HEK293T (cell line): ENCODE measurements around the gene EML3.
A peak's percentile ranks its signal among the peaks of the same experiment; 100 is the strongest.
"Not testable (repeated sequence)": the region's sequence is repeated elsewhere in the genome, so short reads cannot be mapped to it uniquely, and the experiment has no call there.

Experiments used
- CTCF ChIA-PET: fragments of 350-600 bp; formaldehyde crosslinking; extraction: SDS; loops from one replicate; lab custom pipeline; 2021; ENCODE audit warnings: antibody characterized with exemption, inconsistent platforms; lab: Yijun Ruan, JAX
- POLR2A ChIA-PET: fragments of 350-600 bp; formaldehyde crosslinking; extraction: SDS; loops from one replicate; lab custom pipeline; 2020; ENCODE audit warnings: antibody characterized with exemption, inconsistent platforms; lab: Yijun Ruan, JAX
- DNase-seq: peaks from one replicate; pipeline ENCODE4 v3.0.0; 2012; ENCODE audit warnings: mixed read lengths; ENCODE audit errors: extremely low spot score
- ARNT ChIP-seq: fragments of 450-650 bp; IDR thresholded peaks from 2 replicates; pipeline ENCODE4 v1.6.1; 2017; ENCODE audit warnings: mild to moderate bottlenecking
- BHLHE40 ChIP-seq: fragments of 450-650 bp; IDR thresholded peaks from 2 replicates; pipeline ENCODE4 v1.6.1; 2016; ENCODE audit warnings: mild to moderate bottlenecking, moderate library complexity, borderline replicate concordance
- CTBP1 ChIP-seq: fragments of 450-650 bp; IDR thresholded peaks from 2 replicates; pipeline ENCODE4 v1.6.1; 2016; ENCODE audit warnings: borderline replicate concordance
- ELF4 ChIP-seq: fragments of 450-650 bp; IDR thresholded peaks from 2 replicates; pipeline ENCODE4 v1.6.1; 2017; ENCODE audit warnings: antibody characterized with exemption
- FOXA1 ChIP-seq: fragments of 450-650 bp; IDR thresholded peaks from 2 replicates; pipeline ENCODE4 v1.6.1; 2016; ENCODE audit warnings: mild to moderate bottlenecking
- FOXK2 ChIP-seq: fragments of 450-650 bp; IDR thresholded peaks from 2 replicates; pipeline ENCODE4 v1.6.1; 2016; ENCODE audit warnings: mild to moderate bottlenecking
- FOXM1 ChIP-seq: fragments of 450-650 bp; IDR thresholded peaks from 2 replicates; pipeline ENCODE4 v1.6.1; 2017; ENCODE audit warnings: mild to moderate bottlenecking, borderline replicate concordance
- HDGF ChIP-seq: fragments of 450-650 bp; IDR thresholded peaks from 2 replicates; pipeline ENCODE4 v1.6.1; 2017; ENCODE audit warnings: antibody characterized with exemption, borderline replicate concordance
- L3MBTL2 ChIP-seq: fragments of 450-650 bp; conservative IDR thresholded peaks from 2 replicates; pipeline ENCODE4 v1.6.1; 2016; ENCODE audit warnings: mild to moderate bottlenecking
- LEF1 ChIP-seq: fragments of 450-650 bp; IDR thresholded peaks from 2 replicates; pipeline ENCODE4 v1.6.1; 2017; ENCODE audit warnings: mild to moderate bottlenecking, borderline replicate concordance
- NFRKB ChIP-seq: fragments of 450-650 bp; IDR thresholded peaks from 2 replicates; pipeline ENCODE4 v1.6.1; 2016; ENCODE audit warnings: mild to moderate bottlenecking, moderate library complexity
- PKNOX1 ChIP-seq: fragments of 450-650 bp; IDR thresholded peaks from 2 replicates; pipeline ENCODE4 v1.6.1; 2016
- SP1 ChIP-seq: fragments of 450-650 bp; IDR thresholded peaks from 2 replicates; pipeline ENCODE4 v1.6.1; 2017
- SUZ12 ChIP-seq: fragments of 450-650 bp; IDR thresholded peaks from 2 replicates; pipeline ENCODE4 v1.6.1; 2016; ENCODE audit warnings: mild to moderate bottlenecking
- TARDBP ChIP-seq: fragments of 450-650 bp; IDR thresholded peaks from 2 replicates; pipeline ENCODE4 v1.6.1; 2016
- ZNF384 ChIP-seq: fragments of 450-650 bp; IDR thresholded peaks from 2 replicates; pipeline ENCODE4 v1.6.1; 2016

The EML3 gene

DNA sequence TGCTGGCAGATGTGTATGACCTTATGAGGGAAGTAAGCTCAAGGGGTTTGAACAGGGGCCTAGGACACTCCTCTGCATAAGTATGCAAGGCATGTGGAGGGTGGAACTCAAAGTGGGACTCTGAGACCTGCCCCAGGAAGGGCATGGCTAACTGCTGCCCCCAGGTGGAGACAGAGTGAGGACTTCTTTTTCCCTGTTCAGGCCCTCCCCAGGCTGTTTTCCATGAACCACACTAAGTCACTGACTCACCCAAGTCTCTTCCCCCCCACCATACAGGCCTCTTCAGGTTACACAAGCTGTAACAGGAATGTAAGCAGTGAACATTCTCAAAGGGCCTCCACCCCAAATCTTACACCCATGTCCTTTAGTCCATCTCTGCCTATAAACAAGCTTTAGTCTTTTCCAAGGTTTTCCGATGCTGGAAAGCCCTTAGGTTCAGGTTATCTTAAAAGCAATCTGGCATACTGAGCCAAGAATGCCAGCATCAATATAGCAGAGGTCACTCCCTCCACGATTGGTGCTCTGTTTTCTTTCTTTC, 51.9 kb downstream of the EML3 start:
- peak; percentile 24; the same call in 1 of the 2 replicates for TF ChIP-seq ELF4
- TF ChIP-seq PKNOX1 = no peak
- CTCF ChIA-PET = interaction anchor here (0.7 to 2.4 kb wide), 10 partner anchors 9 to 166 kb away, joined by 3 to 12 read pairs (median 6); partner anchors contain the start of genes AHNAK, EEF1G and TUT1
- peak; percentile 71 for DNase-seq
- POLR2A ChIA-PET = interaction anchor here (0.8 to 4.9 kb wide), 8 partner anchors 13 to 193 kb away, joined by 3 to 40 read pairs (median 4); partner anchors contain the start of genes AHNAK, C11orf98, CSKMT and EEF1G

- not testable (repeated sequence) for DNase-seq
- POLR2A ChIA-PET = interaction anchor here (1.0 to 4.9 kb wide), 4 partner anchors 14 to 194 kb away, joined by 3 to 40 read pairs (median 6); partner anchors contain the start of genes EEF1G, TUT1 and ZBTB3
- CTCF ChIA-PET = interaction anchor here (0.9 to 2.4 kb wide), 5 partner anchors 13 to 165 kb away, joined by 3 to 9 read pairs (median 5); partner anchors contain the start of genes AHNAK and EEF1G
These were observed 52.9 kb downstream of the EML3 start for GRCh38 chr11:62559626-62560025.

GRCh38 chr11:62559204-62559603, 53.4 kb downstream of the EML3 start:
- CTCF ChIA-PET = interaction anchor here (1.1 to 2.4 kb wide), 4 partner anchors 14 to 135 kb away, joined by 4 to 9 read pairs (median 6); partner anchors contain the start of gene EEF1G
- POLR2A ChIA-PET = interaction anchor here (1.0 to 4.9 kb wide), 3 partner anchors 14 to 32 kb away, joined by 3 to 40 read pairs (median 9); partner anchors contain the start of genes EEF1G and TUT1
- no peak for TF ChIP-seq SP1
- TF ChIP-seq CTBP1 = no peak
- no peak for TF ChIP-seq L3MBTL2
- no peak for TF ChIP-seq BHLHE40
- TF ChIP-seq PKNOX1 = no peak
- TF ChIP-seq LEF1 = no peak
- no peak for TF ChIP-seq ARNT
- no peak for TF ChIP-seq HDGF
- no peak for TF ChIP-seq ZNF384
- TF ChIP-seq FOXM1 = no peak
- no peak for TF ChIP-seq SUZ12
- TF ChIP-seq NFRKB = no peak
- TF ChIP-seq TARDBP = no peak
- TF ChIP-seq FOXK2 = no peak
- no peak for DNase-seq

DNA sequence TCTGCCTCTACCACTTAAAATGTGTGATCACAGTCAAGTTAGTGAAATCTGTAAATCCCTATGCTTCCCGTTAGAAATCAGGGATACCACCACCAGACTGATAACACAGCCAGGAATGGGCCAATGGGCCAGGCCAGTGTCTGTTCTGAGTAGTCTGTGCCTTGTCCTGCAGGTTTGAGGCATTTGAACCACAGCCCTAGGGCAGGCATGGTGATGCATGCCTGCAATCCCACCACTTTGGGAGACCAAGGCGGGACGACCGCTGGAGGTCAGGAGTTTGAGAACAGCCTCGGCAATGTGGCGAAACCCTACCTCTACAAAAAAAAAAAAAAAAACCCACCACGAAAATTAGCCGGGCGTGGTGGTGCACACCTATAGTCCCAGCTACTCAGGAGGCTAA, 53.9 kb downstream of the EML3 start:
- TF ChIP-seq HDGF (no peak), NFRKB (no peak), FOXM1 (no peak), ARNT (no peak), FOXA1 (no peak), SUZ12 (no peak), SP1 (no peak), FOXK2 (no peak), CTBP1 (no peak), PKNOX1 (no peak)
- ChIA-PET POLR2A (interaction anchor here (1.0 to 4.9 kb wide), 3 partner anchors 14 to 33 kb away, joined by 3 to 40 read pairs (median 9); partner anchors contain the start of genes EEF1G and TUT1), CTCF (interaction anchor here (1.1 to 1.2 kb wide), 2 partner anchors 15 to 134 kb away, joined by 4 to 5 read pairs; no protein-coding TSS in a partner anchor)
- no peak for DNase-seq

GRCh38 chr11:62556875-62557631, 55.5 kb downstream of the EML3 start:
- no peak for TF ChIP-seq HDGF
- CTCF ChIA-PET = interaction anchor here (0.6 to 1.6 kb wide), 7 partner anchors 14 to 229 kb away, joined by 3 to 11 read pairs (median 4); no protein-coding TSS in a partner anchor

DNA sequence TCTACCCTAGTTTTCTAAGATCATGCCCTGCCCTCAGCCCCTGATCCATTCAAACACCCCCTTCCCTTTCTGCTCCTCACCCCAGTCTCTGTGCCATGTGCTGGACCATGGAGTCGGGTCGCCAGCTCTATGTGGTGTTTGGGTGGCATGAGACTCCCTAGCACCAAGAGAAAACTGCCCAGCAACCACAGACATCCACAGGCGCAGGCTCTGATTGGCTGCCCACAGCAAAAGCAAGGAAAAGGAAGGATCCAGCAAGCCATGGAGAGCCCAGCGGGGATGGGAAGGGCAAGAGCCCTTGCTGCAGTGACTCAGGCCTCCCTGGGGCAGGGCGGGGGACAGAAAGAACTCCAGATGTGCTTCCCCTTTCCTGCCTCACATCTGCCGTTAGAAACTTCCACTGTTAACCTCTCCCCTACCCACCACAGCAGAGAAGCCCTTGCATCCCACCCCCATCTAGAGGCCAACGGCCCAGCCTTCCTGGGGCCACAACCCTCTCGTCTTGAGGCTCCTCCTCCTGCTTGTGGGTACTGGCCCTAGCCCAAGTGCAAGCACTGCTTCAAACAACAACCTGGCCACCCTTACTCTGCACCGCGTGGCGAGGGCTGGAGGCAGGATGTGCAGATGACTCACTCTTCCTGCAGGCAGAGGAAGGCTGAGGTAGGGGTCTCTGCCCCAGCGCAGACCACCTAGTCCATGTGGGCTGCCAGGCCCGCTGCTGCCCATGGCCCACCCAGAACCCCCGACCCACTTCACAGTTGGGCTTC, 56.3 kb downstream of the EML3 start:
- ChIA-PET POLR2A (interaction anchor here (0.7 to 4.9 kb wide), 8 partner anchors 9 to 125 kb away, joined by 3 to 40 read pairs (median 4); partner anchors contain the start of genes AHNAK, EEF1G, LBHD1 and UQCC3), CTCF (interaction anchor here (0.6 to 1.6 kb wide), 6 partner anchors 13 to 228 kb away, joined by 3 to 11 read pairs (median 4); no protein-coding TSS in a partner anchor)
- peak; percentile 77 for DNase-seq
- no peak for TF ChIP-seq NFRKB
- TF ChIP-seq PKNOX1 = no peak
- no peak for TF ChIP-seq L3MBTL2
- no peak for TF ChIP-seq FOXK2
- no peak for TF ChIP-seq LEF1
- TF ChIP-seq HDGF = no peak
- no peak for TF ChIP-seq FOXM1
- TF ChIP-seq ELF4 = no peak; the same call in 1 of the 2 replicates
- no peak for TF ChIP-seq ARNT
- TF ChIP-seq ZNF384 = no peak
- TF ChIP-seq TARDBP = no peak
- TF ChIP-seq CTBP1 = no peak
- TF ChIP-seq SP1 = no peak
- no peak for TF ChIP-seq SUZ12
- no peak for TF ChIP-seq FOXA1

More at GRCh38 chr11:62556875-62557631, 55.5 kb downstream of the EML3 start:
- POLR2A ChIA-PET = interaction anchor here (0.9 to 4.9 kb wide), 7 partner anchors 10 to 132 kb away, joined by 3 to 40 read pairs (median 4); partner anchors contain the start of genes AHNAK, EEF1G, LBHD1 and UQCC3
- DNase-seq = no peak
